Smooth muscle cell of the brain vasculature (primary cell): Measurements from ENCODE around the gene CMTM3.

Source experiments
- DNase-seq: peaks from one replicate; pipeline ENCODE4 v3.0.0-alpha.2; 2012; ENCODE audit warnings: low read depth, low spot score

CMTM3 gene

DNA sequence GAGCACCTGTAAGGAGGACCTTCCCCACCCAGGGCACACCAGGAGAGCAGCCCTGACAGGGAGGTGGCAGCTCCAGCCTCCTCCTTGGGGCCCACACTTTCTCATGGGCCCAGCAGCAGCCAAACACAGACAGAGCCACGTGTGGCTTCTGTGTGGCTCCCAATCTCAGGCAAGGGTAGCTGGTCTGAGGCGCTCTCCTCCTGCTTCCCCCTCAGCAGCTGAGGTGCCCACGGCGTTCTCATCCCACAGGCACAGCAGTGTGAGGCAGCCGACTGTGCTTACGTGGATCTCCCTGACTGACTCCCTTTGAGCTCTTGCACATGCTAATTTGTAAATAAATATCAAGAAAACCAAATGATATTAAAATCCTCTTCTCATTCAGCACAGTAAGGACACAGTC is 30.9 kb downstream of the CMTM3 start:
- DNase-seq = no peak

GRCh38 chr16:66636199-66636598 is 31.7 kb downstream of the CMTM3 start:
- DNase-seq = no peak

- DNase-seq = no peak
Observed at GRCh38 chr16:66637806-66638205, 33.3 kb downstream of the CMTM3 start.

- DNase-seq = no peak
Observed at GRCh38 chr16:66639091-66639885, 34.8 kb downstream of the CMTM3 start.

DNA sequence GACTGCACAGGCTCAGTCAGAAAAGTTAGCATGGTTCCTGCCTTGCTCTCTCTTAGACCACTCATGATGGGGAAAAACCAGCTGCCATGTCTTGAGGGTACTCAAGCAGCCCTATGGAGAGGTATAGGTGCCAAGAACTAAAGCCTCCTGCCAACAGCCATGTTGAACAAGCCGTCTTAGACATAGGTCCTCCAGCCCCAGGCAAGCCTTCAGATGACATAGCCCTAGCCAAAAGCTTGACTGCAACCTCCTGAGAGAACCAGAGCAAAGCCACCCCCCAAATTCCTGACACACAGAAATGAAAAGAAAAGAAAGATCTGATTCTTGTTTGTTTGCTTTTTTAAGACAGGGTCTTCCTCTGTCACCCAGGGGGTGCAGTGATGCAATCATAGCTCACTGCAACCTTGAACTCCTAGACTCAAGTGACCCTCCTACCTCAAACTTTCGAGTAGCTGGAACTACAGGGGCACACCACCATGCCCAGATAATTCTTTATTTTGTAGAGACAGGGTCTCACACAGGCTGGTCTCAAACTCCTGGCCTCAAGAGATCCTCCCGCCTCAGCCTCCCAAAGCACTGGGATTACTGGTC is 36.3 kb downstream of the CMTM3 start:
- DNase-seq = no peak

- DNase-seq = no peak
Observed at GRCh38 chr16:66641387-66641786, 36.9 kb downstream of the CMTM3 start.

- no peak for DNase-seq
Observed at GRCh38 chr16:66647866-66648265, 43.4 kb downstream of the CMTM3 start.

- DNase-seq = no peak
Observed at GRCh38 chr16:66649167-66649566, 44.7 kb downstream of the CMTM3 start.

DNA sequence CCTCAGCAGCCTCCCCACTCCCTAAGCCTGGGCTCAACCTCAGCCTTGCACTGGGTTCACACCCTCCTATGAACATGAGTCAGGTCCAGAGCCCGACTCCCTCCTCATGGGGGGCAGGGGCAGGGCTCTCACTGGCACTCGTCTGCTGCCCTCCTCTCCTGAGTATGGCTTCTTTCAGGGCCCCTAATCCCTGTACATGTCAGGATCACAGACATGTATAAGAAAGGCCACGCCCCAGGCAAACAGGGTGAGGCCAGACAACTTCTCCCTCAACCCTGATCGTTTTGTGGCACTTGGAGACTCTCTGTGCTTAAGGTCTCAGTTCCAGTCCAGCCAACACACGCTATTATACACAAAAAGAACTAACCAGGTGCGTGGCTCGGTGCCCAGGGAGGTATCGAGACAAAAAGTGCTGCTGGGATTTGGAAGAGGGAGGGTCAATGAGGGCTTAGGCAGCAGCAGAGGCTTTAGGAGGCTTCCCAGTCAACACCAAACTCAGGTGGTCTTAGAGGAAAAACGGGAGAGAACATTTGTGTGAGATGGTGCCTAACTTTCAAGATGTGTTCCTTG is 45.2 kb downstream of the CMTM3 start:
- DNase-seq = no peak

- peak; percentile 65 for DNase-seq
Observed at GRCh38 chr16:66650707-66651473, 46.4 kb downstream of the CMTM3 start.

GRCh38 chr16:66651474-66651765 is 46.9 kb downstream of the CMTM3 start:
- no peak for DNase-seq

DNA sequence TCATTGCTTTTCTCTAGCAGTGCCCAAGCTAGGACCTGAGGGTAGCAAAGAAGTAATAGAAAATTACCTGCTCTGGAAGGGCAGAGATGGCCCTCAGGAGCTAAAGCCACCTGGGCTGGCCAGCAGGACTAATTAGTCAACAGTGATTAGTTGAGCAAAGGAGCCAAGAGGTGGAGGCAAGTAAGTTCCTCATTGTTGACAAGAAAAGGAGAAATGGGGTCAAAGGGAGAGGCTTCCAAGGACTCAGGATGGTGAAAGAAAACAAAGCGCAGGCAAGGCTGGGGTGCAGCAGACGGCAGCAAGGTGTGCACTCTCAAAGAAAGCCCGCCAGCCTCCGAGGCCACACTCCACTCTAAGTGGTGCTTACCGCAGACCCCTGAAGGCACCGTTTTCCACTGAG is 47.5 kb downstream of the CMTM3 start:
- DNase-seq = no peak

DNA sequence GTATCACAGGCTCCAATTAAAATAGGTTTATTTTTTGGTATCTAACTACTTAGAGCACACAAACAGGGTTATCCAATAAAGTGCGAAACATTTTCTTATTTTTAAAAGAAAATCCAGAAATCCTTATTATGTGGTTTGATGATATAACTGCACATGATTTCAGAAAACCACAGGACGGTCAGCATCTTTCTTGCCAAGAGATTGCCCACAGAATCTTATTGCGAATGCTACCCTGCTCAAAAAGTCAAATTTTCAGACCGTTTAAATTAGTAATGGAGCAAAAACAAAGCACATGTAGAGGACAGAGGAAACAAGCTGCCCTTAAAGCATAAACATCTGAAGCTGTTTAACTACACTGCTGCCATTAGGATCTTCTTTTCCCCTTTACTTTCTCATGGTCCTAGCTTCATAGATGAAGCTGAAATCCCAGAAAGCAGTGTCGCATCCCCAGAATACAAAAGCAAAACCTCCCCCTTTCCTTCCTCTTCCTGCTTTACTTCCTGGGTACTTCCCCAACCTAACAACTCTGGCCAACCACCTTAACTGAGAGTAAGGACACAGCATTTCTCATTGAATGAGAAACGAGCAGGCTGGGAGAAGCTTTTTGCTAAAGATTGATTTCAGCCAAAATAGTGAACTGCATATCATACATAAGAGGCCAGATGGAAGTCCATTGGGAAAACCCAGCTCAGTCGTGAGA is 48.3 kb downstream of the CMTM3 start:
- no peak for DNase-seq

- no peak for DNase-seq
Observed at GRCh38 chr16:66653581-66654350, 49.3 kb downstream of the CMTM3 start.

DNA sequence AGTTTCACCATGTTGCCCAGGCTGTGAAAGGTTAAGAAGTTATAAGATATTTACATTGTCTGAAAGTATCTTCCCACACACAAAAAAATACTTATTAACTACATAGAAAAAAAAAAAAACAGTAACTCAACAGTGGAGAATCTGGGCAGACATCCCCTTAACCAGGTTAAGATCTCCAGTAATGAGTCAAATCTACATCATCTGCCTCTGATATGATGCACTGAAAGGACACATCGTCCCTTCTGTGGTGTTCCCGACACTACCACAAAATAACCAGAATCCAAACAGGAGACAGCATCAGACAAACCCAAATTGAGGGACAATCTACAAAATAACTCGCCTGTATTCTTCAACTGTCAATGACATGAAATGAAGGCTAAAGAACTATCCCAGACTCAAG is 52.0 kb downstream of the CMTM3 start:
- DNase-seq = no peak

- no peak for DNase-seq
Observed at GRCh38 chr16:66658143-66658859, 53.8 kb downstream of the CMTM3 start.

- DNase-seq = no peak
Observed at GRCh38 chr16:66658860-66659190, 54.3 kb downstream of the CMTM3 start.

DNA sequence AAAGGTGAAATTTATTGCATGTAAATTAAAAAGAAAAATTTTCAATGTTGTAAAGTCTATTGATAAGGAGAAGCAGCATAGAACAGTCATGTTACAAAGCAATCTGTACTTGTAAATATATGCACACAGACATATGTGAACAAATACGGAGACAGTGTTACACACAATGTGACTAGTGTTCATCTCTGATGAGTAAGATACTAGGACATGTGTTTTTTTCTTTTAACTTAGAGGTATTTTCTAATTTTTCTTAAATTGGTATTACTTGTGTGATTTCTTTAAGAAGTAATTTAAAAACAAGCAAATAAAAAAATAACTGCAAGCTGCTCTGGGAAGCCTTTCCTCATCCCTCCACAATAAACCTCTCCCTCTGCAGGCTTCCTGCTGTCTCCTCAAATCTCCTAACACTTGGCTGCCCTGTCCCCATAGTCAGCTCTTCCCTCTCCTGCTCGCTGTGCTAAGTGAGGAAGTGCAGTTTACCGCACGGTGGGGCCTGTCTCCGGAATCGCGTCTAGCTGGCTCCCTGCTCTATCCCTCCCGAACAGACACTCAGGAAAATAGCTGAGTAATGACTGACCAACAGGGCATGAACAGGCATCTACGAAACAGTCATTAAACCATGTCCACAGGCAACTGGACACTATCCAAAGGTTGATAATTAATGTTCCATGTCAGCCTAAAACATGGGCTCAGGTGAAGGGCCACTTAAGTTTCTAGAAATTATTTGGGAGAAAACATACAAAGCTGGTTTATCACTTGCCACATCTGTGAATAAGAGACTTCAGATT is 56.1 kb downstream of the CMTM3 start:
- peak; percentile 43 for DNase-seq

DNA sequence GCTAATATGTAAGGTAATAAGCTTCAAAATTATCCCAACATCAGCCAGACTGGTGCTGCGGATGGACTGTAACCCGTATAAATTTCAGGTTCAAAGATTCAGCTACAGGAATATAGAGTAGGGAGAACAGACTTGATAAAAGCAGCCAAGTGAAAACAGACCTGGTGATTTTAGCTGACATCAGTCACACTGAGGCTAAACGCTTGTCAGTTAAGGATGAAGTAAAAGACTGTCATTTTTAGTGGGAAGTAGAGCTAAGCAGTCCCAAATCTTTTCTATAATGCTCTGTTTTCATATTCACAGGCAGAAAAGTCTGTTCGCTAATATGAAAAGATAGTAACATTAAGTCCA is 56.7 kb downstream of the CMTM3 start:
- no peak for DNase-seq
